ENCODE data around the gene KRTAP21-2. TPM values are rescaled to one million over a fixed set of nuclear protein-coding genes. Genes with fewer than 3 reads are reported as not detected.

Gene KRTAP21-2
- total and polyA plus RNA-seq, 8 donors = not detected

GRCh38 chr21:30710499-30710898 is 36.6 kb downstream of the KRTAP21-2 start:
- H3K36me3 ChIP-seq = no peaks in the 10 kb centered on the region
- no peak overlapping the region for H3K27ac ChIP-seq
- no peaks in the 10 kb centered on the region for H3K27me3 ChIP-seq
- H3K4me1 ChIP-seq = no peaks in the 10 kb centered on the region
- no peak overlapping the region for H3K4me3 ChIP-seq
- no peak for ATAC-seq
- intact Hi-C loops (cut with DNase I) = no loop called here
- TF ChIP-seq, protein P1, sequence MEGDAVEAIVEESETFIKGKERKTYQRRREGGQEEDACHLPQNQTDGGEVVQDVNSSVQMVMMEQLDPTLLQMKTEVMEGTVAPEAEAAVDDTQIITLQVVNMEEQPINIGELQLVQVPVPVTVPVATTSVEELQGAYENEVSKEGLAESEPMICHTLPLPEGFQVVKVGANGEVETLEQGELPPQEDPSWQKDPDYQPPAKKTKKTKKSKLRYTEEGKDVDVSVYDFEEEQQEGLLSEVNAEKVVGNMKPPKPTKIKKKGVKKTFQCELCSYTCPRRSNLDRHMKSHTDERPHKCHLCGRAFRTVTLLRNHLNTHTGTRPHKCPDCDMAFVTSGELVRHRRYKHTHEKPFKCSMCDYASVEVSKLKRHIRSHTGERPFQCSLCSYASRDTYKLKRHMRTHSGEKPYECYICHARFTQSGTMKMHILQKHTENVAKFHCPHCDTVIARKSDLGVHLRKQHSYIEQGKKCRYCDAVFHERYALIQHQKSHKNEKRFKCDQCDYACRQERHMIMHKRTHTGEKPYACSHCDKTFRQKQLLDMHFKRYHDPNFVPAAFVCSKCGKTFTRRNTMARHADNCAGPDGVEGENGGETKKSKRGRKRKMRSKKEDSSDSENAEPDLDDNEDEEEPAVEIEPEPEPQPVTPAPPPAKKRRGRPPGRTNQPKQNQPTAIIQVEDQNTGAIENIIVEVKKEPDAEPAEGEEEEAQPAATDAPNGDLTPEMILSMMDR (IDR thresholded peaks at IDR 0.05) = no peak
- H3K9me3 ChIP-seq = peaks cover 0 to 12% of the 10 kb centered on the region in 2 donors
- DNase-seq = no peak

DNA sequence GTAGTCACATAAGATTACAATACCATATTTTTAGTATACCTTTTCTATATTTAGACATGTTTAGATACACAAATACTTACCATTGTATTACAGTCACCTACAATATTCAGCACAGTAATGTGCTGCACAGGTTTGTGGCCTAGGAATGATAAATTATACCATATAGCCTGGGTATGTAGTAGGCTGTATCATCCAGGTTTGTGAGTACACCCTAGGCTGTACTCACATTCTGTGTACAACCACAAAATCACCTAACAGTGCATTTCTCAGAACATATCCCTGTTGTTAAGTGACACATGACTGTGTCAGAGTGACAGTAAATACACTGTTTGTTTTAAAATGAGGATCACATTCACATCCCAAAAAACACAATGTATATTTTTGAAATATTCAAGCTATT is 39.6 kb downstream of the KRTAP21-2 start:
- Histone ChIP-seq H3K4me3 (no peak overlapping the region), H3K27me3 (no peaks in the 10 kb centered on the region), H3K36me3 (no peaks in the 10 kb centered on the region), H3K9me3 (peaks cover 0 to 5% of the 10 kb centered on the region in 2 donors), H3K27ac (no peak overlapping the region), H3K4me1 (no peaks in the 10 kb centered on the region)
- DNase-seq (no peak), ATAC-seq (no peak)
- intact Hi-C loops (cut with DNase I) = no loop called here
- TF ChIP-seq, protein P1 (IDR thresholded peaks at IDR 0.05) = no peak

Other genes with a start within 250 kb of the KRTAP21-2 start
- gene KRTAP19-5, start 245.1 kb downstream of the KRTAP21-2 start, total RNA-seq = not detected
- not detected for gene KRTAP19-5, start 245.1 kb downstream of the KRTAP21-2 start, polyA plus RNA-seq (ENCODE audit: insufficient read length in 6 of 6)
- not detected for gene KRTAP19-6, start 205.4 kb downstream of the KRTAP21-2 start, total RNA-seq
- gene KRTAP19-6, start 205.4 kb downstream of the KRTAP21-2 start, polyA plus RNA-seq (ENCODE audit: insufficient read length in 6 of 6) = not detected
- gene KRTAP19-7, start 185.9 kb downstream of the KRTAP21-2 start, total RNA-seq = not detected
- gene KRTAP19-7, start 185.9 kb downstream of the KRTAP21-2 start, polyA plus RNA-seq (ENCODE audit: insufficient read length in 6 of 6) = not detected
- gene KRTAP22-2, start 156.9 kb downstream of the KRTAP21-2 start, total RNA-seq = not detected
- gene KRTAP22-2, start 156.9 kb downstream of the KRTAP21-2 start, polyA plus RNA-seq (ENCODE audit: insufficient read length in 6 of 6) = not detected
- gene KRTAP6-3, start 154.8 kb downstream of the KRTAP21-2 start, total RNA-seq = not detected
- gene KRTAP6-3, start 154.8 kb downstream of the KRTAP21-2 start, polyA plus RNA-seq (ENCODE audit: insufficient read length in 6 of 6) = not detected
- not detected for gene KRTAP6-2, start 148.4 kb downstream of the KRTAP21-2 start, total RNA-seq
- gene KRTAP6-2, start 148.4 kb downstream of the KRTAP21-2 start, polyA plus RNA-seq (ENCODE audit: insufficient read length in 6 of 6) = not detected
- gene KRTAP22-1, start 146.2 kb downstream of the KRTAP21-2 start, total RNA-seq = not detected
- gene KRTAP22-1, start 146.2 kb downstream of the KRTAP21-2 start, polyA plus RNA-seq (ENCODE audit: insufficient read length in 6 of 6) = not detected
- gene KRTAP6-1, start 133.3 kb downstream of the KRTAP21-2 start, total RNA-seq = not detected
- gene KRTAP6-1, start 133.3 kb downstream of the KRTAP21-2 start, polyA plus RNA-seq (ENCODE audit: insufficient read length in 6 of 6) = not detected
- not detected for gene KRTAP20-1, start 130.8 kb downstream of the KRTAP21-2 start, total RNA-seq
- not detected for gene KRTAP20-1, start 130.8 kb downstream of the KRTAP21-2 start, polyA plus RNA-seq (ENCODE audit: insufficient read length in 6 of 6)
- gene KRTAP20-4, start 126.6 kb downstream of the KRTAP21-2 start, total RNA-seq = not detected
- gene KRTAP20-4, start 126.6 kb downstream of the KRTAP21-2 start, polyA plus RNA-seq (ENCODE audit: insufficient read length in 6 of 6) = not detected
- gene KRTAP20-2, start 112.1 kb downstream of the KRTAP21-2 start, total RNA-seq = not detected
- not detected for gene KRTAP20-2, start 112.1 kb downstream of the KRTAP21-2 start, polyA plus RNA-seq (ENCODE audit: insufficient read length in 6 of 6)
- gene KRTAP20-3, start 104.4 kb downstream of the KRTAP21-2 start, total RNA-seq = not detected
- gene KRTAP20-3, start 104.4 kb downstream of the KRTAP21-2 start, polyA plus RNA-seq (ENCODE audit: insufficient read length in 6 of 6) = not detected
- not detected for gene KRTAP21-3, start 28.5 kb downstream of the KRTAP21-2 start, total RNA-seq
- gene KRTAP21-3, start 28.5 kb downstream of the KRTAP21-2 start, polyA plus RNA-seq (ENCODE audit: insufficient read length in 6 of 6) = not detected
- not detected for gene KRTAP21-1, start 8.2 kb upstream of the KRTAP21-2 start, total RNA-seq
- gene KRTAP21-1, start 8.2 kb upstream of the KRTAP21-2 start, polyA plus RNA-seq (ENCODE audit: insufficient read length in 6 of 6) = not detected
- not detected for gene KRTAP8-1, start 66.0 kb upstream of the KRTAP21-2 start, total RNA-seq
- not detected for gene KRTAP8-1, start 66.0 kb upstream of the KRTAP21-2 start, polyA plus RNA-seq (ENCODE audit: insufficient read length in 6 of 6)
- gene KRTAP7-1, start 82.5 kb upstream of the KRTAP21-2 start, total RNA-seq = not detected
- not detected for gene KRTAP7-1, start 82.5 kb upstream of the KRTAP21-2 start, polyA plus RNA-seq (ENCODE audit: insufficient read length in 6 of 6)
- gene KRTAP11-1, start 134.3 kb upstream of the KRTAP21-2 start, total RNA-seq = not detected
- gene KRTAP11-1, start 134.3 kb upstream of the KRTAP21-2 start, polyA plus RNA-seq (ENCODE audit: insufficient read length in 6 of 6) = not detected